K562 (cell line): ENCODE measurements around the gene CELA1.

Experiments used
- CEBPB ChIP-seq: fragments of 450-650 bp; IDR thresholded peaks from 2 replicates; pipeline ENCODE4 v1.6.1; 2016; ENCODE audit warnings: missing genetic modification characterization, missing compliant biosample characterization
- EZH2 ChIP-seq: IDR thresholded peaks from 2 replicates; pipeline ENCODE4 v1.6.1; 2012; ENCODE audit warnings: low read depth, mild to moderate bottlenecking, inconsistent platforms, low read length, borderline replicate concordance
- L3MBTL2 ChIP-seq: fragments of 450-650 bp; IDR thresholded peaks from 2 replicates; pipeline ENCODE4 v1.6.1; 2016; ENCODE audit warnings: mild to moderate bottlenecking, moderate library complexity
- NRF1 ChIP-seq, 2 experiments: fragments of 450-650 bp; IDR thresholded peaks in 1 of 2; conservative IDR thresholded peaks in 1 of 2; 2 replicates each; pipeline ENCODE4 v1.6.1; 2014; ENCODE audit warnings: mild to moderate bottlenecking in 2 of 2
- PHF8 ChIP-seq: fragments of 200-600 bp; sonication (generic); IDR thresholded peaks from 2 replicates; pipeline ENCODE4 v1.6.1; 2012; ENCODE audit warnings: mixed run types, mild to moderate bottlenecking, inconsistent platforms, low read length, moderate library complexity, borderline replicate concordance
- POLR2A ChIP-seq: fragments of 450-650 bp; conservative IDR thresholded peaks from 2 replicates; pipeline ENCODE4 v1.6.1; 2016
- RAD21 ChIP-seq, 2 experiments: fragments of 250-450 bp in 1 of 2; fragments of 450-650 bp in 1 of 2; sonication (Bioruptor Pico) in 1 of 2; formaldehyde crosslinking in 1 of 2; IDR thresholded peaks in 1 of 2; conservative IDR thresholded peaks in 1 of 2; 2 replicates each; pipeline versions ENCODE4 v1.4.0 to v1.8.0; 2020 to 2022; ENCODE audit warnings: mild to moderate bottlenecking in 2 of 2, moderate library complexity in 1 of 2
- SIRT6 ChIP-seq: IDR thresholded peaks from one replicate; pipeline ENCODE4 v1.6.1; 2012; ENCODE audit warnings: low read depth, mild to moderate bottlenecking, control low read depth, inconsistent platforms, low read length, moderate library complexity
- STAG1 ChIP-seq: sonication (generic); formaldehyde crosslinking; IDR thresholded peaks from 2 replicates; pipeline ENCODE4 v1.5.0; 2020; ENCODE audit warnings: missing genetic modification reagents, borderline replicate concordance
- TEAD1 ChIP-seq, 2 experiments: fragments of 450-650 bp in 1 of 2; sonication (generic) in 1 of 2; formaldehyde crosslinking; IDR thresholded peaks; 2 replicates each; pipeline versions ENCODE4 v1.4.0 to v1.8.0; 2020 to 2022; ENCODE audit warnings: mild to moderate bottlenecking in 2 of 2, missing genetic modification reagents in 1 of 2
- TRIM28 ChIP-seq: fragments of 450-650 bp; IDR thresholded peaks from 2 replicates; pipeline ENCODE4 v1.6.1; 2017
- U2AF2 ChIP-seq: fragments of 200-400 bp; formaldehyde crosslinking; optimal IDR thresholded peaks from 2 replicates; pipeline ENCODE3; 2017; ENCODE audit warnings: low read depth, mild to moderate bottlenecking, low read length
- TF ChIP-seq, protein P1 (sequence below): sonication (generic); formaldehyde crosslinking; IDR thresholded peaks from 2 replicates; pipeline ENCODE4 v1.8.0; 2022; ENCODE audit warnings: mild to moderate bottlenecking, missing genetic modification reagents
- TF ChIP-seq, protein P2 (sequence below), 3 experiments: IDR thresholded peaks in 2 of 3; conservative IDR thresholded peaks in 1 of 3; 2 replicates each; pipeline ENCODE4 v1.5.1; 2011 to 2012; ENCODE audit warnings: low read length in 3 of 3, mild to moderate bottlenecking in 3 of 3, control low read depth in 2 of 3, improper control_type of control experiment in 1 of 3, inconsistent platforms in 1 of 3, low read depth in 1 of 3, mixed read lengths in 1 of 3, moderate library complexity in 1 of 3; ENCODE audit not compliant: insufficient read depth in 2 of 3

DNA sequence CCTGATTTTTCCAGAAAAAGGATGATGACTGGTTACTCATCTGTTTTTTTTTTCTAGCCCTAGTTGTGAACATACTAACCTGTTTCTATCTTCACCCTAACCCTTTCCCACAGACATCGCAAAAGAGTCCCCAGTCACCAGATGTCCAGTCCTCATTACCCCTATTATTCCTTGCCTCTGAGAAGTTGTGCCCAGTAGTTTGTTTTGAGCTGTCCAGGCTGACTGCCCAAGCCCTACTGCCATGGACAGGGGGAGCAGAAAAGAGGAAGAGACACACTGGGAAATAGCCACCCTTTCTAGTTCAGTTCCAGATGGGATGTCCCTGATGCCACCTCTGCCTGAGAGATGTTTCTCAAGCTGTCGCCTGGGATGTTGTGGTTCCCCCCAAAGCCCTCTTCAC lies 13.8 kb upstream of the CELA1 start:
- TF ChIP-seq PHF8: no peak
- TF ChIP-seq POLR2A: no peak
- no peak for TF ChIP-seq TRIM28
- TF ChIP-seq, protein P1, sequence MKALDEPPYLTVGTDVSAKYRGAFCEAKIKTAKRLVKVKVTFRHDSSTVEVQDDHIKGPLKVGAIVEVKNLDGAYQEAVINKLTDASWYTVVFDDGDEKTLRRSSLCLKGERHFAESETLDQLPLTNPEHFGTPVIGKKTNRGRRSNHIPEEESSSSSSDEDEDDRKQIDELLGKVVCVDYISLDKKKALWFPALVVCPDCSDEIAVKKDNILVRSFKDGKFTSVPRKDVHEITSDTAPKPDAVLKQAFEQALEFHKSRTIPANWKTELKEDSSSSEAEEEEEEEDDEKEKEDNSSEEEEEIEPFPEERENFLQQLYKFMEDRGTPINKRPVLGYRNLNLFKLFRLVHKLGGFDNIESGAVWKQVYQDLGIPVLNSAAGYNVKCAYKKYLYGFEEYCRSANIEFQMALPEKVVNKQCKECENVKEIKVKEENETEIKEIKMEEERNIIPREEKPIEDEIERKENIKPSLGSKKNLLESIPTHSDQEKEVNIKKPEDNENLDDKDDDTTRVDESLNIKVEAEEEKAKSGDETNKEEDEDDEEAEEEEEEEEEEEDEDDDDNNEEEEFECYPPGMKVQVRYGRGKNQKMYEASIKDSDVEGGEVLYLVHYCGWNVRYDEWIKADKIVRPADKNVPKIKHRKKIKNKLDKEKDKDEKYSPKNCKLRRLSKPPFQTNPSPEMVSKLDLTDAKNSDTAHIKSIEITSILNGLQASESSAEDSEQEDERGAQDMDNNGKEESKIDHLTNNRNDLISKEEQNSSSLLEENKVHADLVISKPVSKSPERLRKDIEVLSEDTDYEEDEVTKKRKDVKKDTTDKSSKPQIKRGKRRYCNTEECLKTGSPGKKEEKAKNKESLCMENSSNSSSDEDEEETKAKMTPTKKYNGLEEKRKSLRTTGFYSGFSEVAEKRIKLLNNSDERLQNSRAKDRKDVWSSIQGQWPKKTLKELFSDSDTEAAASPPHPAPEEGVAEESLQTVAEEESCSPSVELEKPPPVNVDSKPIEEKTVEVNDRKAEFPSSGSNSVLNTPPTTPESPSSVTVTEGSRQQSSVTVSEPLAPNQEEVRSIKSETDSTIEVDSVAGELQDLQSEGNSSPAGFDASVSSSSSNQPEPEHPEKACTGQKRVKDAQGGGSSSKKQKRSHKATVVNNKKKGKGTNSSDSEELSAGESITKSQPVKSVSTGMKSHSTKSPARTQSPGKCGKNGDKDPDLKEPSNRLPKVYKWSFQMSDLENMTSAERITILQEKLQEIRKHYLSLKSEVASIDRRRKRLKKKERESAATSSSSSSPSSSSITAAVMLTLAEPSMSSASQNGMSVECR: no peak
- no peak for TF ChIP-seq EZH2
- no peak for TF ChIP-seq L3MBTL2
- TF ChIP-seq STAG1: no peak
- TF ChIP-seq, protein P2, sequence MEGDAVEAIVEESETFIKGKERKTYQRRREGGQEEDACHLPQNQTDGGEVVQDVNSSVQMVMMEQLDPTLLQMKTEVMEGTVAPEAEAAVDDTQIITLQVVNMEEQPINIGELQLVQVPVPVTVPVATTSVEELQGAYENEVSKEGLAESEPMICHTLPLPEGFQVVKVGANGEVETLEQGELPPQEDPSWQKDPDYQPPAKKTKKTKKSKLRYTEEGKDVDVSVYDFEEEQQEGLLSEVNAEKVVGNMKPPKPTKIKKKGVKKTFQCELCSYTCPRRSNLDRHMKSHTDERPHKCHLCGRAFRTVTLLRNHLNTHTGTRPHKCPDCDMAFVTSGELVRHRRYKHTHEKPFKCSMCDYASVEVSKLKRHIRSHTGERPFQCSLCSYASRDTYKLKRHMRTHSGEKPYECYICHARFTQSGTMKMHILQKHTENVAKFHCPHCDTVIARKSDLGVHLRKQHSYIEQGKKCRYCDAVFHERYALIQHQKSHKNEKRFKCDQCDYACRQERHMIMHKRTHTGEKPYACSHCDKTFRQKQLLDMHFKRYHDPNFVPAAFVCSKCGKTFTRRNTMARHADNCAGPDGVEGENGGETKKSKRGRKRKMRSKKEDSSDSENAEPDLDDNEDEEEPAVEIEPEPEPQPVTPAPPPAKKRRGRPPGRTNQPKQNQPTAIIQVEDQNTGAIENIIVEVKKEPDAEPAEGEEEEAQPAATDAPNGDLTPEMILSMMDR (IDR thresholded peaks at IDR 0.05 in 2 of 3, conservative IDR thresholded peaks at IDR 0.05 in 1 of 3; ENCODE audit: insufficient read depth in 2 of 3, low read depth in 1 of 3, low read length in 3 of 3): no peak
- no peak for TF ChIP-seq NRF1 (conservative IDR thresholded peaks at IDR 0.05 in 1 of 2, IDR thresholded peaks at IDR 0.05 in 1 of 2)
- TF ChIP-seq RAD21 (CRISPR knock-in tag; conservative IDR thresholded peaks at IDR 0.05 in 1 of 2, IDR thresholded peaks at IDR 0.05 in 1 of 2): no peak
- TF ChIP-seq CEBPB (tag): no peak
- TF ChIP-seq SIRT6: no peak
- TF ChIP-seq U2AF2: no peak
- no peak for TF ChIP-seq TEAD1 (CRISPR knock-in tag; IDR thresholded peaks at IDR 0.05)
